Stimulated activated effector memory CD8-positive, alpha-beta T cell treated with anti-CD3 and anti-CD28 coated beads, Interleukin-12 subunit alpha, Interleukin-12 subunit beta, amount 100 ng/mL, for 72 hours (primary cell): Measurements from ENCODE around the gene IFITM2.
"Not testable (repeated sequence)": the region's sequence is repeated elsewhere in the genome, so short reads cannot be mapped to it uniquely, and the experiment has no call there.

Experiments used
- ATAC-seq: fragments of 150-1000 bp; cut with Tn5 transposase; 2 replicates; pipeline ENCODE4 v1.10.0; 2021
- DNase-seq, 2 donors: peaks; one replicate each; pipeline ENCODE4 v3.0.0; 2021 to 2022; ENCODE audit warnings: low spot score in 2 of 2
- H3K27ac Mint-ChIP-seq: one replicate; pipeline ENCODE4 v1.8.0; 2022; ENCODE audit warnings: mild to moderate bottlenecking, mixed read lengths
- H3K36me3 Mint-ChIP-seq: one replicate; pipeline ENCODE4 v1.8.0; 2022; ENCODE audit warnings: mild to moderate bottlenecking, mixed read lengths
- H3K4me1 Mint-ChIP-seq: one replicate; pipeline ENCODE4 v1.8.0; 2022; ENCODE audit warnings: mixed read lengths
- H3K4me3 Mint-ChIP-seq: one replicate; pipeline ENCODE4 v1.8.0; 2022; ENCODE audit warnings: mild to moderate bottlenecking, mixed read lengths
- H3K9me3 Mint-ChIP-seq: one replicate; pipeline ENCODE4 v1.8.0; 2022; ENCODE audit warnings: mixed read lengths

IFITM2 gene

DNA sequence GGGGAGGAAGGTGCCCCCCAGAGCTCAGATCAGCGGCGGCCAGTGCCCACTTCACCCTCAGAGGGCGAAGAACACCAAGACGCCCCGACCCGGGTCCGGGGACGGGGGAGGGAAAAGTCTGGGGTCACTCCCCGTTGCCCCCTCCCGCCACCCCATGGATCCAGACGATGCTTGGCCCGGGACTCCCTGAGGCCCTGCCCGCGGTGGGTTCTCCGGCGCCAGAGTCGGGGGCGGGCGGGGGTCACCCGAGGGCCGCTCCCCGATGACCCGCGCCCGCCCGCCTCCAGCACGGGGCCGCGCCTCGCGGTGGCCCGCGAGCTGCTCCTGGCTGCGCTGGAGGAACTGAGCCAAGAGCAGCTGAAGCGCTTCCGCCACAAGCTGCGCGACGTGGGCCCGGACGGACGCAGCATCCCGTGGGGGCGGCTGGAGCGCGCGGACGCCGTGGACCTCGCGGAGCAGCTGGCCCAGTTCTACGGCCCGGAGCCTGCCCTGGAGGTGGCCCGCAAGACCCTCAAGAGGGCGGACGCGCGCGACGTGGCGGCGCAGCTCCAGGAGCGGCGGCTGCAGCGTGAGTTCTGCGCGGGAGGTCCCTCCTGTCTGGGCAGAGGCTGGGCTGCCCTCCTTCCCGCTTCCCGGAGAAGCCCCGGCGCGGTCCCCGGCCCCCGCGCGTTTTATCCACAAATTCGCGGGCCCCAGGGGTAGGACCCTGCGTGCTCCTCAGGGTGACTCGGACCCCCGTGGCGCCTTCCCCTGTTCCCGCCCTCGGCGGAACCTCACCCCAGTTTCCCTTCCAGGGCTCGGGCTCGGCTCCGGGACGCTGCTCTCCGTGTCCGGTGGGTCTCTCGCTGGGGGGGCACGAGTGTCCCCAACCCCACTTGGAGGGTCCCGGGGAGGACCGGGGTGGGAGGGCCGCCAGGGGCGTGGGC is 28.3 kb upstream of the IFITM2 start:
- Mint-ChIP-seq H3K4me3 (peak overlapping the region; percentile 72), H3K27ac (no peak overlapping the region), H3K36me3 (peaks cover 13% of the 10 kb centered on the region), H3K9me3 (no peaks in the 10 kb centered on the region), H3K4me1 (peaks cover 41% of the 10 kb centered on the region)
- DNase-seq (no peak), ATAC-seq (peak; percentile 46)

DNA sequence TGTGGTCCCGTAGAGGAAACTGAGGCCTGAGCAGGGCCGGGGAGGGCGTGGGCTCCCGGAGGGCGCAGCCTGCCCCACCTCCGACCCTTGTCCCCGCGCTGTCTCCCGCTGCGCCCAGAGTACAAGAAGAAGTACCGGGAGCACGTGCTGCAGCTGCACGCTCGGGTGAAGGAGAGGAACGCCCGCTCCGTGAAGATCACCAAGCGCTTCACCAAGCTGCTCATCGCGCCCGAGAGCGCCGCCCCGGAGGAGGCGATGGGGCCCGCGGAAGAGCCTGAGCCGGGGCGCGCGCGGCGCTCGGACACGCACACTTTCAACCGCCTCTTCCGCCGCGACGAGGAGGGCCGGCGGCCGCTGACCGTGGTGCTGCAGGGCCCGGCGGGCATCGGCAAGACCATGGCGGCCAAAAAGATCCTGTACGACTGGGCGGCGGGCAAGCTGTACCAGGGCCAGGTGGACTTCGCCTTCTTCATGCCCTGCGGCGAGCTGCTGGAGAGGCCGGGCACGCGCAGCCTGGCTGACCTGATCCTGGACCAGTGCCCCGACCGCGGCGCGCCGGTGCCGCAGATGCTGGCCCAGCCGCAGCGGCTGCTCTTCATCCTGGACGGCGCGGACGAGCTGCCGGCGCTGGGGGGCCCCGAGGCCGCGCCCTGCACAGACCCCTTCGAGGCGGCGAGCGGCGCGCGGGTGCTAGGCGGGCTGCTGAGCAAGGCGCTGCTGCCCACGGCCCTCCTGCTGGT is 27.5 kb upstream of the IFITM2 start:
- Mint-ChIP-seq H3K4me3 (peak overlapping the region; percentile 72), H3K4me1 (peaks cover 44% of the 10 kb centered on the region), H3K27ac (no peak overlapping the region), H3K36me3 (peaks cover 13% of the 10 kb centered on the region), H3K9me3 (no peaks in the 10 kb centered on the region)
- ATAC-seq = peak; percentile 66
- no peak for DNase-seq

DNA sequence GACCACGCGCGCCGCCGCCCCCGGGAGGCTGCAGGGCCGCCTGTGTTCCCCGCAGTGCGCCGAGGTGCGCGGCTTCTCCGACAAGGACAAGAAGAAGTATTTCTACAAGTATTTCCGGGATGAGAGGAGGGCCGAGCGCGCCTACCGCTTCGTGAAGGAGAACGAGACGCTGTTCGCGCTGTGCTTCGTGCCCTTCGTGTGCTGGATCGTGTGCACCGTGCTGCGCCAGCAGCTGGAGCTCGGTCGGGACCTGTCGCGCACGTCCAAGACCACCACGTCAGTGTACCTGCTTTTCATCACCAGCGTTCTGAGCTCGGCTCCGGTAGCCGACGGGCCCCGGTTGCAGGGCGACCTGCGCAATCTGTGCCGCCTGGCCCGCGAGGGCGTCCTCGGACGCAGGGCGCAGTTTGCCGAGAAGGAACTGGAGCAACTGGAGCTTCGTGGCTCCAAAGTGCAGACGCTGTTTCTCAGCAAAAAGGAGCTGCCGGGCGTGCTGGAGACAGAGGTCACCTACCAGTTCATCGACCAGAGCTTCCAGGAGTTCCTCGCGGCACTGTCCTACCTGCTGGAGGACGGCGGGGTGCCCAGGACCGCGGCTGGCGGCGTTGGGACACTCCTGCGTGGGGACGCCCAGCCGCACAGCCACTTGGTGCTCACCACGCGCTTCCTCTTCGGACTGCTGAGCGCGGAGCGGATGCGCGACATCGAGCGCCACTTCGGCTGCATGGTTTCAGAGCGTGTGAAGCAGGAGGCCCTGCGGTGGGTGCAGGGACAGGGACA is 26.7 kb upstream of the IFITM2 start:
- DNase-seq (no peak), ATAC-seq (peak; percentile 59)
- Mint-ChIP-seq H3K9me3 (no peaks in the 10 kb centered on the region), H3K36me3 (peaks cover 13% of the 10 kb centered on the region), H3K4me1 (peaks cover 51% of the 10 kb centered on the region), H3K27ac (no peak overlapping the region), H3K4me3 (peak overlapping the region; percentile 72)

DNA sequence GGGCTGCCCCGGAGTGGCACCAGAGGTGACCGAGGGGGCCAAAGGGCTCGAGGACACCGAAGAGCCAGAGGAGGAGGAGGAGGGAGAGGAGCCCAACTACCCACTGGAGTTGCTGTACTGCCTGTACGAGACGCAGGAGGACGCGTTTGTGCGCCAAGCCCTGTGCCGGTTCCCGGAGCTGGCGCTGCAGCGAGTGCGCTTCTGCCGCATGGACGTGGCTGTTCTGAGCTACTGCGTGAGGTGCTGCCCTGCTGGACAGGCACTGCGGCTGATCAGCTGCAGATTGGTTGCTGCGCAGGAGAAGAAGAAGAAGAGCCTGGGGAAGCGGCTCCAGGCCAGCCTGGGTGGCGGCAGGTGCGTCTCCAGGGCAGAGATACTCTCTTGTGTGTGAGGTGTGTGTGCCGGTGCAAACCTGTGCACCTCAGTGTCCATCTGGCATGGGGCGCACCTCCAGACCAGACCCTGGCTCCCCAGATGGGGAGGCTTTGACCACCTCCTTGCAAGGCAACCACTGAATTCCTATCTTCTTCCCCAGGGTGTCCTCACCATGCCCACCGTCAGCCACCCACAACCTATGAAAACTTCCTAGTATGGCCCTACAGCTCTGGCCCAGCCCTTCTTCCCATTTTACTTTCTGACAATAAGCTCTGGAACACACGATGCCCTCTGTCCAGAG is 26.0 kb upstream of the IFITM2 start:
- ATAC-seq = no peak
- H3K4me1 Mint-ChIP-seq = peaks cover 58% of the 10 kb centered on the region
- H3K36me3 Mint-ChIP-seq = peaks cover 13% of the 10 kb centered on the region

DNA sequence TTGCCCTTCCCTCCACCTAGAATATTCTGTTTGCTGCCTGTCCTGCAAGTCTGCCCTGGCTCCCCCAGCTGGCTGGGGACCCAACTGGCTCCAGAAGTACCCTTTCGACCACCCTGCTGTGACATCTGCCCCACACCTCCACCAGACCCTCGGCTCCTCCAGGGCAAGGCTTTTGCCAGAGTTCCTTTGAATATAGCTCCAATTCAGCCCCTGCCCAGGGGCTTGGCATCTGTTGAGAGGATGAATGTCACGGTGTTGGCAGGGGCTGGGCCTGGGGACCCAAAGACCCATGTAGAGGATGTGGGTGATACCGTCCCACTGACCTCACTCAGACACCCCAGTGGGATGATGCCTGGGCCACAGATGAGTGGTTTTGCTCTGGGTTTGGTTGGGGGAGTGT is 25.4 kb upstream of the IFITM2 start:
- DNase-seq (no peak), ATAC-seq (no peak)
- peaks cover 63% of the 10 kb centered on the region for H3K4me1 Mint-ChIP-seq
- no peak overlapping the region for H3K27ac Mint-ChIP-seq
- H3K36me3 Mint-ChIP-seq = peaks cover 16% of the 10 kb centered on the region
- peak overlapping the region; percentile 72 for H3K4me3 Mint-ChIP-seq
- no peaks in the 10 kb centered on the region for H3K9me3 Mint-ChIP-seq

More for the DNA sequence above, 26.0 kb upstream of the IFITM2 start:
- peak overlapping the region; percentile 72 for H3K4me3 Mint-ChIP-seq
- no peak overlapping the region for H3K27ac Mint-ChIP-seq
- no peaks in the 10 kb centered on the region for H3K9me3 Mint-ChIP-seq
- peak in 1 of 2 donors; percentile 65 for DNase-seq

DNA sequence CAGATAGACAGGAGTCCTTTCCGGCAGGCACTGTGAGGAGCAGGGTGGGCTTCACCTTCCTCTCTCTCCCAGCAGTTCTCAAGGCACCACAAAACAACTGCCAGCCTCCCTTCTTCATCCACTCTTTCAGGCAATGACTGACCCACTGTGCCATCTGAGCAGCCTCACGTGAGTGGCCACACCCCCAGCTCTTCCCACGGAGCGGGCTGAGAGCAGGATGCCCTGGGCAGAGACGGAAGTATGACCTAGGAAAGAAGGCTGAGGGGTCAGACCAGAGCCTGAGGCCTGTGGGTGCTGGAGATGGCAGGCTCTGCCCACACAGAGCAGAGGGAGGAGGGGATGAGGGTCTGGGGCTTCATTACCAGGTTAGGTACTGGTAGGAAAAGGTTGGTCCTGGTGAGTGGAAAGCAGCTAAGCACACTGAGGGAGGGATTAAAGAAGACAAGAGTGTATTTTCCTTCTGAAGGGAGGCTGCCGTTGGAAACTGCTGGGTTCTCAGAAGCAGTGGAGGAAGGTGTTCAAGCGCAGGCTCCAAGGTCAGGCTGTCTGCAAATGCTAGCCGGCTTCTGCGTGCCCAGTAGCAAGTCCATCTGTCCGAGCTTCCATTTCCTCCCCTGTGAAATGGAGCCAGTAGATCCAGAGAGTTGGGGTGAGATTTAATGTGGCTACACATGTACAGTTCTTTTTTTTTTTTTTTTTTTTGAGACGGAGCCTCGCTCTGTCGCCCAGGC is 24.8 kb upstream of the IFITM2 start:
- peaks cover 16% of the 10 kb centered on the region for H3K36me3 Mint-ChIP-seq
- H3K9me3 Mint-ChIP-seq = no peaks in the 10 kb centered on the region

DNA sequence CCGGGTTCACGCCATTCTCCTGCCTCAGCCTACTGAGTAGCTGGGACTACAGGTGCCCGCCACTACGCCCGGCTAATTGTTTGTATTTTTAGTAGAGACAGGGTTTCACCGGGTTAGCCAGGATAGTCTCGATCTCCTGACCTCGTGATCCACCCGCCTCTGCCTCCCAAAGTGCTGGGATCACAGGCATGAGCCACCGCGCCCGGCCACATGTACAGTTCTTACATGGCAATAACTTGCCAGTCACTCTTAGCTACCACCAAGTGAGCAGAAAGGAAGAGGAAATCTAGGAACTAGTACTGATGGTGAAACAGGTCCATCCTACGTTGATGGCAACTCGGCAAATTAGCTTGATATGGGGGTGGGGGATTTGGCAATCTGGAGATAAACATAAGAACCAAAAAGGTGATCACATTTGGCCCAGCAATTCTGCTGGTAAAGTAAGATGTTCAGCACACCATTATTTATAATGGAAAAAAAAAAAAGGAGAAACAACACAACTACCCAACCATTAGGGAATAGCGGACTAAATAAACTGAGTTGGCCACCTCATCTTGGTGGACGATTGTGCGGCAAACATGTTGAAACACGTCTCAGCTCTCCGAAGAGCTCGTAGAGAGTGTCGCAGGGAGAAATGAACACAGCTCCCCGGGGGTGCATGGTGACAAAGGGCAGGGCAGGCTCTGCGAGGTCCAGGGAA is 24.1 kb upstream of the IFITM2 start:
- H3K27ac Mint-ChIP-seq = no peak overlapping the region
- no peak for ATAC-seq
- peaks cover 62% of the 10 kb centered on the region for H3K4me1 Mint-ChIP-seq
- H3K9me3 Mint-ChIP-seq = no peaks in the 10 kb centered on the region
- no peak for DNase-seq
- peaks cover 18% of the 10 kb centered on the region for H3K36me3 Mint-ChIP-seq
- no peak overlapping the region for H3K4me3 Mint-ChIP-seq

More for the DNA sequence above, 24.8 kb upstream of the IFITM2 start:
- ATAC-seq (no peak), DNase-seq (no peak)
- Mint-ChIP-seq H3K4me3 (peak overlapping the region; percentile 72), H3K27ac (no peak overlapping the region), H3K4me1 (peaks cover 64% of the 10 kb centered on the region)

DNA sequence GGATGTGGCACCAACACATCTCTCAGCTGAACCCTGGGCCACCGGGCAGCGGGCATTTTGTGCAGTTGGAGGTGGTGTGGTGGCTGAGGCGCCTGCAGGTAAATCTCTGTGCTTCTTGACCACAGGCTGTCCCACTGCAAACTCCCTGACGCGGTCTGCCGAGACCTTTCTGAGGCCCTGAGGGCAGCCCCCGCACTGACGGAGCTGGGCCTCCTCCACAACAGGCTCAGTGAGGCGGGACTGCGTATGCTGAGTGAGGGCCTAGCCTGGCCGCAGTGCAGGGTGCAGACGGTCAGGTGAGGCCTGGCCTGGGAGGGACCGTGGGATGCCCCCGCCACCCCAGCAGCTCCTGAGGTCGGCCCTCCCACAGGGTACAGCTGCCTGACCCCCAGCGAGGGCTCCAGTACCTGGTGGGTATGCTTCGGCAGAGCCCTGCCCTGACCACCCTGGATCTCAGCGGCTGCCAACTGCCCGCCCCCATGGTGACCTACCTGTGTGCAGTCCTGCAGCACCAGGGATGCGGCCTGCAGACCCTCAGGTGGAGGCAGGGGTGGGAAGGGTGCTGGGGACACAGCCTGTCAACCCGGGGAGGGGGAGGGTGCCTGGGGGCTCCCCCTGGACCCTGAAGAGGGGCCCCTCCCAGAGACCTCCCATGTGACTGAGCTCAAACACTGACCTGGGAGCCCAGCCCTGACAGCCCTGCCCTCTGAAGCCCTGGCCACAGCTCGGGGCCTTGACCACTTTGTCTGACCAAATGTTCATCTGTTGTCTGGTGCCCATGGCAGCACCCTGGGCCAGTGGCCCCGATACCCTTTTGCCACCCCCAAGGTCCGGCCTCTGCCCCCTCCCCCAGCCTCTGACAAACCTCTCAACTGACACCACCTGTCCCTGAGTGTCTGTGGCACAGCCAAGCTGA is 23.3 kb upstream of the IFITM2 start:
- Mint-ChIP-seq H3K4me1 (peaks cover 58% of the 10 kb centered on the region), H3K9me3 (no peaks in the 10 kb centered on the region), H3K27ac (no peak overlapping the region), H3K4me3 (no peak overlapping the region), H3K36me3 (peaks cover 18% of the 10 kb centered on the region)
- ATAC-seq = no peak
- DNase-seq = no peak

DNA sequence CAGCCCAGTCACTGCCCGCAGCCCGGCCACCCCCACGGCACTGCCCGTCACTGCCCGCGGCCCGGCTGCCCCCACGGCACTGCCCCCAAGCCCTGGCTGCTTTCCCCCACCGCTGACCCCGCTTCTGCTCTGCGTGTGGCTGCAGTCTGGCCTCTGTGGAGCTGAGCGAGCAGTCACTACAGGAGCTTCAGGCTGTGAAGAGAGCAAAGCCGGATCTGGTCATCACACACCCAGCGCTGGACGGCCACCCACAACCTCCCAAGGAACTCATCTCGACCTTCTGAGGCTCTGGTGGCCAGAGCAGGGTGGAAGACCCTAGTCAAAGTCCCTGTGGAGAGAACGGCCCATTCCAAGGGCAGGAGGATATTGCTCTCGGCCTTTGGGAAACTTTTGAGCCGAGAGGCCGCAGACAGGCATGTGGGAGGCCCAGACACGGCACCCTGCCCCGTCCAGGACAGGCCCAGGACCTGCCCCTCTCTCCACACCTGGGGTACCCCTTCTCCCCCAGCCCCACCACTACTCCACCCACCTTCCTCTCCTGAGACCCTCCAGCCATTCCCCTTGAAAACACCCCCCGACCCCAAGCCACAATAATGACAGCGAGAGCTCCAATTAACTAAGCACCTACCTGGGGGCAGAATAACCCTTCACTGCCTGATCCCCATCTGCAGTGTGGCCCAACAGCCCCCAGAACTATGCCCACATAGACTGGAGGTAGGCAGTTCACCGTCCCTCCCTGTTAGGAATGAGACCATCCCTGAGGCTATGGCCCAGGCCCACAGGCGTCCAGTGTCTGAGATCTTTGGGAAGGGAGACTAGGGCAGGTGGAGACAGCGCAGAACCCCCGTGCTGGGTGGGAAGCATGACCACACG is 22.4 kb upstream of the IFITM2 start:
- no peak for ATAC-seq

DNA sequence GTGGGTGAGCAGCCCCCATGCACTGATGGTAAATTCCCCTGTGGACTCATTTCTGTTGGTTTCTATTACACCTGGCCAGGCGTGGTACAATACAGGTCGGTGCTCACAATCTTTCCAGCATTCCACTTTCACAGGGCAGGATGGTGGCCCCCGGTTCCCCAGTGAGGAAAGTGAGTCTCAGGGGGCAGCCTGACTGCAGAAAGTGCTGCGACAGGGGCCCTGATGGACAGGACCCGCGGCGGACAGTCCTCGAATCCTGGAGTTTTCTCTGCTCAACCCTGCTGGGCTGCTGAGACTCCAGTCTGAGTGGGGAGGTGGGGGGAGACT is 21.8 kb upstream of the IFITM2 start:
- ATAC-seq = no peak
- no peaks in the 10 kb centered on the region for H3K9me3 Mint-ChIP-seq
- no peak overlapping the region for H3K27ac Mint-ChIP-seq
- no peak overlapping the region for H3K4me3 Mint-ChIP-seq
- H3K36me3 Mint-ChIP-seq = peaks cover 18% of the 10 kb centered on the region
- H3K4me1 Mint-ChIP-seq = peaks cover 70% of the 10 kb centered on the region
- no peak for DNase-seq

More for the DNA sequence above, 22.4 kb upstream of the IFITM2 start:
- Mint-ChIP-seq H3K4me1 (peaks cover 66% of the 10 kb centered on the region), H3K9me3 (no peaks in the 10 kb centered on the region), H3K27ac (no peak overlapping the region), H3K36me3 (peaks cover 18% of the 10 kb centered on the region), H3K4me3 (no peak overlapping the region)
- no peak for DNase-seq

DNA sequence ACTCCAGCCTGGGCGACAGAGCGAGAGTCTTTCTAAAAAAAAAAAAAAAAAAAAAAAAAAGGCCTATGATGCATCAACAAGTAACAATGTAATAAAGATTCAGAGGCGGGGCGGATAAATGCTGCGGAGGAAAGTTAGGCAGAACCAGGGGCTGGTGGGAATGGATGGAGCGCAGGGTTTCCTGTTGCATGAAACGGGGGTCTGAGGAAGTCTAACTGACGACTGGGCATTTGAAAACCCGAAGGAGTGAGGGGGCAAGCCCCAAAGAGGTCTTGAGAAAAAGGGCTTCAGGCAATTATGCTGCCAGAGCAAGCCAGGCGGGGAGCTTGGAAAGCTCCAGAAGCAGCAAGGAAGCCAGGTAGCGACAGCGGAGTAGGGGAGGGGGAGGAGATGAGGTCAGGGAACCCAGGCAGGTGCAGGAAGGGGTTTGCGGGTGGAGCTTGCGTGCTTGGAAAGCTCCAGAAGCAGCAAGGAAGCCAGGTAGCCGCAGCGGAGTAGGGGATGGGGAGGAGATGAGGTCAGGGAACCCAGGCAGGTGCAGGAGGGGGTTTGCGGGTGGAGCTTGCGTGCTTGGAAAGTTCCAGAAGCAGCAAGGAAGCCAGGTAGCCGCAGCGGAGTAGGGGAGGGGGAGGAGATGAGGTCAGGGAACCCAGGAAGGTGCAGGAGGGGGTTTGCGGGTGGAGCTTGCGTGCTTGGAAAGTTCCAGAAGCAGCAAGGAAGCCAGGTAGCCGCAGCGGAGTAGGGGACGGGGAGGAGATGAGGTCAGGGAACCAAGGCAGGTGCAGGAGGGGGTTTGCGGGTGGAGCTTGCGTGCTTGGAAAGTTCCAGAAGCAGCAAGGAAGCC is 20.4 kb upstream of the IFITM2 start:
- not testable (repeated sequence) for ATAC-seq

More for the DNA sequence above, 20.4 kb upstream of the IFITM2 start:
- H3K4me1 Mint-ChIP-seq = peaks cover 64% of the 10 kb centered on the region
- peaks cover 28% of the 10 kb centered on the region for H3K36me3 Mint-ChIP-seq
- H3K27ac Mint-ChIP-seq = peak overlapping the region; percentile 93
- peak overlapping the region; percentile 96 for H3K4me3 Mint-ChIP-seq
- DNase-seq, H3K9me3 Mint-ChIP-seq: not testable (repeated sequence)
